ENCODE measurements around the gene GK. TPM values are rescaled to one million over a fixed set of nuclear protein-coding genes. Genes with fewer than 3 reads are reported as not detected.

Gene GK
- polyA plus RNA-seq, 1 donor (not counting 4 experiments of a cell fraction or from before 2014, with no cell fraction given): 2.0 TPM

DNA sequence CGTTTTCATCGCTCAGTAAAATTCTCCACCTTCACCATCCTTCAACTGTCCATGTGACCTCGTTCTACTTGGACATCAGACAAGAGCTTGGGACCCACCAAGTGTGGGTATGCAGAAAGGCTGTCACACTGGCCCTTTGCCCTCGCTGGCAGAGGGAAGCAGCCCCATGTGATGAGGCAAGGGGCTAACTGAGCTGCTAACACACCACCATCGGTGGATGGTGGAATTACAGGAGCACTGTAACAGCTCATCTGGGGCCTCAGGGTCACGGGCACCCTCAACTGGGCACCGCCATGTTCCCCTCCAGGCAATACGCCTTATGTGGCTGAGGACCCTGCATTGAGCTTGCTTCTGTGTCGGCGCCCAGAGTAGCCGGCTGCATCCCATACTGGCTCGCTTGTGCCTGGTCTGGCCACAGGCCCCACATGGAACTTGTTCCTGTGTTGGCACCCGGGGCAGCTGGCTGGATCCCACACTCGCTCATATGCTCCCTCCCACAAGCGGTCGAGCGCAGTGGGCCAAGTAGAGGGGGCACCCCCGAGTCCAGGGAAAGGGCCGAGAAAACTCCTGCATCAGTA lies 126.3 kb downstream of the GK start:
- DNase-seq (ENCODE audit: low read depth, low spot score) (no peak), FAIRE-seq (no peak)
- Histone ChIP-seq H3K36me3 (ENCODE audit: control insufficient read depth in 2 of 2, extremely low read depth in 1 of 2, insufficient read depth in 2 of 2, low read length in 2 of 2) (no peaks in the 10 kb centered on the region), H3K9me1 (ENCODE audit: control insufficient read depth, extremely low read depth, insufficient read depth, low read length) (no peaks in the 10 kb centered on the region), H3K79me2 (ENCODE audit: control insufficient read depth, insufficient read depth, low read length) (no peaks in the 10 kb centered on the region), H3K27ac (ENCODE audit: control insufficient read depth, insufficient read depth, low read length) (no peak overlapping the region), H3K9ac (ENCODE audit: control insufficient read depth, extremely low read depth, insufficient read depth, low read length) (no peak overlapping the region), H3K4me2 (ENCODE audit: control insufficient read depth, extremely low read depth, insufficient read depth, low read depth, low read length) (no peak overlapping the region), H3K9me3 (ENCODE audit: control insufficient read depth, low read depth, low read length) (no peaks in the 10 kb centered on the region), H3K4me3 (ENCODE audit: control insufficient read depth in 2 of 3, extremely low read depth in 1 of 3, insufficient read depth in 2 of 3, low read depth in 1 of 3, low read length in 3 of 3) (no peak overlapping the region), H4K20me1 (ENCODE audit: control insufficient read depth, extremely low read depth, insufficient read depth, low read length) (no peaks in the 10 kb centered on the region), H3K4me1 (ENCODE audit: control insufficient read depth, extremely low read depth, insufficient read depth, low read length) (no peaks in the 10 kb centered on the region), H3K27me3 (ENCODE audit: control insufficient read depth, extremely low read depth, insufficient read depth, low read length) (no peaks in the 10 kb centered on the region), H2AFZ (ENCODE audit: control insufficient read depth, low read length) (no peak overlapping the region)
- dilution Hi-C loops (cut with MboI; ENCODE audit: extremely low pct_ligation_motif_present, low sequenced_read_pairs): no loop called here
- TF ChIP-seq, protein P1, sequence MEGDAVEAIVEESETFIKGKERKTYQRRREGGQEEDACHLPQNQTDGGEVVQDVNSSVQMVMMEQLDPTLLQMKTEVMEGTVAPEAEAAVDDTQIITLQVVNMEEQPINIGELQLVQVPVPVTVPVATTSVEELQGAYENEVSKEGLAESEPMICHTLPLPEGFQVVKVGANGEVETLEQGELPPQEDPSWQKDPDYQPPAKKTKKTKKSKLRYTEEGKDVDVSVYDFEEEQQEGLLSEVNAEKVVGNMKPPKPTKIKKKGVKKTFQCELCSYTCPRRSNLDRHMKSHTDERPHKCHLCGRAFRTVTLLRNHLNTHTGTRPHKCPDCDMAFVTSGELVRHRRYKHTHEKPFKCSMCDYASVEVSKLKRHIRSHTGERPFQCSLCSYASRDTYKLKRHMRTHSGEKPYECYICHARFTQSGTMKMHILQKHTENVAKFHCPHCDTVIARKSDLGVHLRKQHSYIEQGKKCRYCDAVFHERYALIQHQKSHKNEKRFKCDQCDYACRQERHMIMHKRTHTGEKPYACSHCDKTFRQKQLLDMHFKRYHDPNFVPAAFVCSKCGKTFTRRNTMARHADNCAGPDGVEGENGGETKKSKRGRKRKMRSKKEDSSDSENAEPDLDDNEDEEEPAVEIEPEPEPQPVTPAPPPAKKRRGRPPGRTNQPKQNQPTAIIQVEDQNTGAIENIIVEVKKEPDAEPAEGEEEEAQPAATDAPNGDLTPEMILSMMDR (optimal IDR thresholded peaks at IDR 0.05 in 1 of 3, IDR thresholded peaks at IDR 0.05 in 1 of 3, conservative IDR thresholded peaks at IDR 0.05 in 1 of 3; ENCODE audit: extremely low read depth in 1 of 3, insufficient read depth in 2 of 3, low read length in 3 of 3): no peak
- no peak for TF ChIP-seq EZH2 (IDR thresholded peaks at IDR 0.05; ENCODE audit: low read length)

Small RNAs within 50 kb of the gene (small RNA-seq; reads per million reads assigned to genes)
- gene CKS1BP6 (ENCODE audit: insufficient read length in 3 of 3, low read depth in 3 of 3, low replicate concordance in 1 of 3): 0 reads per million in 3 experiments

Other genes starting within 250 kb of the GK start
- gene TASL, start 75.7 kb upstream of the GK start, polyA plus RNA-seq: not detected in 3 replicates
- gene TAB3, start 235.8 kb downstream of the GK start, polyA plus RNA-seq: 21.2 to 29.3 TPM (median 25.5 TPM) in 3 replicates

Data from keratinocyte (primary cell).